HFF-Myc (cell line): ENCODE measurements around the gene PDCD4.

Source experiments
- DNase-seq: peaks from one replicate; pipeline ENCODE4 v3.0.0-alpha.2; 2011; ENCODE audit warnings: low read depth; ENCODE audit errors: extremely low read depth
- H3K4me3 ChIP-seq: replicated peaks from 2 replicates; pipeline ENCODE4 v1.5.1; 2011; ENCODE audit warnings: low read depth, mild to moderate bottlenecking, control low read depth, low read length
- CTCF ChIP-seq: IDR thresholded peaks from 2 replicates; pipeline ENCODE4 v1.5.1; 2012; ENCODE audit warnings: mild to moderate bottlenecking, low read depth, low read length, control low read depth; ENCODE audit errors: missing control alignments

The PDCD4 gene

GRCh38 chr10:110892602-110893288, 21.0 kb downstream of the PDCD4 start:
- H3K4me3 ChIP-seq: no peak overlapping the region
- no peak for DNase-seq
- no peak for TF ChIP-seq CTCF

GRCh38 chr10:110893559-110894179, 21.9 kb downstream of the PDCD4 start:
- no peak overlapping the region for H3K4me3 ChIP-seq
- TF ChIP-seq CTCF: peak; percentile 32
- no peak for DNase-seq

GRCh38 chr10:110897184-110897583, 25.5 kb downstream of the PDCD4 start:
- TF ChIP-seq CTCF: no peak
- no peak overlapping the region for H3K4me3 ChIP-seq
- no peak for DNase-seq

GRCh38 chr10:110898391-110898790, 26.7 kb downstream of the PDCD4 start:
- DNase-seq: no peak
- no peak for TF ChIP-seq CTCF
- H3K4me3 ChIP-seq: no peak overlapping the region

GRCh38 chr10:110900983-110901382, 29.3 kb downstream of the PDCD4 start:
- H3K4me3 ChIP-seq: no peak overlapping the region
- TF ChIP-seq CTCF: no peak
- no peak for DNase-seq

GRCh38 chr10:110901954-110902819, 30.5 kb downstream of the PDCD4 start:
- H3K4me3 ChIP-seq: no peak overlapping the region
- no peak for DNase-seq
- TF ChIP-seq CTCF: no peak
